ENCODE data around the gene NPAS3. TPM values are rescaled to one million over a fixed set of nuclear protein-coding genes. Genes with fewer than 3 reads are reported as not detected.

The NPAS3 gene
- total and polyA plus RNA-seq, 7 donors, result 0.04 to 1.5 (median 0.39) TPM

- no peaks in the 10 kb centered on the region for H3K27me3 ChIP-seq (ENCODE audit: insufficient read depth in 3 of 3, low read length in 2 of 3)
- DNase-seq, result no peak
- H3K9me3 ChIP-seq, result no peaks in the 10 kb centered on the region
- no peak for TF ChIP-seq CTCF (IDR thresholded peaks at IDR 0.05)
- no peak overlapping the region for H3K4me3 ChIP-seq
- intact Hi-C loops (cut with DNase I), result no loop called here
- H3K27ac ChIP-seq, result no peak overlapping the region
- H3K4me1 ChIP-seq, result no peaks in the 10 kb centered on the region
- WGBS, 3 donors, result 100% methylated on average over 1 of the region's 1 CpG
- ATAC-seq, result no peak
- no peaks in the 10 kb centered on the region for H3K36me3 ChIP-seq (ENCODE audit: insufficient read depth in 1 of 2, low read depth in 1 of 2)
These were observed 8.4 kb downstream of the NPAS3 start for GRCh38 chr14:32947081-32947480.

- no peaks in the 10 kb centered on the region for H3K36me3 ChIP-seq (ENCODE audit: insufficient read depth in 1 of 2, low read depth in 1 of 2)
- 32 to 50% (median 40%) methylated on average over 2 of the region's 2 CpGs for WGBS, 3 donors
These were observed 9.1 kb downstream of the NPAS3 start for GRCh38 chr14:32947792-32948191.

GRCh38 chr14:32950584-32950983 lies 11.9 kb downstream of the NPAS3 start:
- intact Hi-C loops (cut with DNase I), result no loop called here
- DNase-seq (no peak), ATAC-seq (no peak)
- no peaks in the 10 kb centered on the region for H3K36me3 ChIP-seq (ENCODE audit: insufficient read depth in 1 of 2, low read depth in 1 of 2)
- no peaks in the 10 kb centered on the region for H3K4me1 ChIP-seq
- WGBS, 3 donors, result 71 to 93% (median 92%) methylated on average over 2 of the region's 2 CpGs
- no peak for TF ChIP-seq CTCF (IDR thresholded peaks at IDR 0.05)
- no peak overlapping the region for H3K4me3 ChIP-seq
- no peaks in the 10 kb centered on the region for H3K27me3 ChIP-seq (ENCODE audit: insufficient read depth in 3 of 3, low read length in 2 of 3)
- H3K9me3 ChIP-seq, result no peaks in the 10 kb centered on the region
- no peak overlapping the region for H3K27ac ChIP-seq

More at GRCh38 chr14:32947792-32948191, 9.1 kb downstream of the NPAS3 start:
- H3K4me3 ChIP-seq, result no peak overlapping the region
- intact Hi-C loops (cut with DNase I), result no loop called here
- no peaks in the 10 kb centered on the region for H3K4me1 ChIP-seq
- no peaks in the 10 kb centered on the region for H3K27me3 ChIP-seq (ENCODE audit: insufficient read depth in 3 of 3, low read length in 2 of 3)
- no peak for ATAC-seq
- TF ChIP-seq CTCF (IDR thresholded peaks at IDR 0.05), result no peak
- DNase-seq, result no peak
- no peaks in the 10 kb centered on the region for H3K9me3 ChIP-seq
- H3K27ac ChIP-seq, result no peak overlapping the region

GRCh38 chr14:32967421-32967820 lies 28.7 kb downstream of the NPAS3 start:
- H3K27ac ChIP-seq, result no peak overlapping the region
- 88 to 96% (median 94%) methylated on average over 3 of the region's 3 CpGs for WGBS, 3 donors
- H3K36me3 ChIP-seq (ENCODE audit: insufficient read depth in 1 of 2, low read depth in 1 of 2), result no peaks in the 10 kb centered on the region
- TF ChIP-seq CTCF (IDR thresholded peaks at IDR 0.05), result no peak
- H3K4me3 ChIP-seq, result no peak overlapping the region
- ATAC-seq (no peak), DNase-seq (no peak)
- H3K9me3 ChIP-seq, result no peaks in the 10 kb centered on the region
- H3K27me3 ChIP-seq (ENCODE audit: insufficient read depth in 3 of 3, low read length in 2 of 3), result no peaks in the 10 kb centered on the region
- intact Hi-C loops (cut with DNase I), result no loop called here
- H3K4me1 ChIP-seq, result no peaks in the 10 kb centered on the region

- intact Hi-C loops (cut with DNase I), result no loop called here
- 83 to 88% (median 87%) methylated on average over 2 of the region's 2 CpGs for WGBS, 3 donors
- H3K9me3 ChIP-seq, result no peaks in the 10 kb centered on the region
- no peak overlapping the region for H3K4me3 ChIP-seq
- no peaks in the 10 kb centered on the region for H3K4me1 ChIP-seq
- no peak overlapping the region for H3K27ac ChIP-seq
- no peak for TF ChIP-seq CTCF (IDR thresholded peaks at IDR 0.05)
- DNase-seq, result no peak
- H3K27me3 ChIP-seq (ENCODE audit: insufficient read depth in 3 of 3, low read length in 2 of 3), result no peaks in the 10 kb centered on the region
- no peaks in the 10 kb centered on the region for H3K36me3 ChIP-seq (ENCODE audit: insufficient read depth in 1 of 2, low read depth in 1 of 2)
- no peak for ATAC-seq
These were observed 30.4 kb downstream of the NPAS3 start for GRCh38 chr14:32968972-32969544.

Measured in psoas muscle (tissue), 8 donors.